ENCODE data around the gene PIGBOS1. TPM values are rescaled to one million over a fixed set of nuclear protein-coding genes. Genes with fewer than 3 reads are reported as not detected.

The PIGBOS1 gene
- total and polyA plus RNA-seq, 2 donors (not counting 3 experiments of a cell fraction or from before 2014, with no cell fraction given): 12.8 to 16.5 TPM

GRCh38 chr15:55349282-55349681 lies 30.4 kb upstream of the PIGBOS1 start:
- Histone ChIP-seq H3K27me3 (ENCODE audit: control insufficient read depth in 2 of 2, insufficient read depth in 2 of 2, low read length in 2 of 2) (no peaks in the 10 kb centered on the region), H2AFZ (ENCODE audit: low read depth, low read length) (no peak overlapping the region), H3K36me3 (ENCODE audit: control insufficient read depth in 2 of 2, extremely low read depth in 1 of 2, insufficient read depth in 2 of 2, low read length in 2 of 2) (no peaks in the 10 kb centered on the region), H3K4me1 (ENCODE audit: control insufficient read depth, extremely low read depth, insufficient read depth, low read length) (no peaks in the 10 kb centered on the region), H4K20me1 (replicated peaks; ENCODE audit: control insufficient read depth, extremely low read depth, insufficient read depth, low read length) (no peaks in the 10 kb centered on the region), H3K79me2 (ENCODE audit: control insufficient read depth, insufficient read depth, low read length) (no peaks in the 10 kb centered on the region), H3K9me3 (replicated peaks; ENCODE audit: control insufficient read depth, insufficient read depth, low read length) (no peaks in the 10 kb centered on the region), H3K4me2 (ENCODE audit: insufficient read depth, low read length) (no peak overlapping the region), H3K4me3 (replicated peaks in 1 of 3; ENCODE audit: insufficient read depth in 1 of 3, low read depth in 1 of 3, low read length in 3 of 3) (no peak overlapping the region), H3K27ac (ENCODE audit: insufficient read depth, low read depth, low read length) (no peak overlapping the region), H3K9me1 (replicated peaks; ENCODE audit: control insufficient read depth, extremely low read depth, insufficient read depth, low read length) (no peaks in the 10 kb centered on the region), H3K9ac (replicated peaks; ENCODE audit: extremely low read depth, insufficient read depth, low read length) (no peak overlapping the region)
- POLR2A ChIA-PET: no interaction called here
- no peak for TF ChIP-seq MYC (IDR thresholded peaks at IDR 0.05; ENCODE audit: low read depth, low read length)
- TF ChIP-seq EZH2 (IDR thresholded peaks at IDR 0.05; ENCODE audit: borderline replicate concordance, low read depth, low read length, severe bottlenecking): no peak
- no peak for TF ChIP-seq GATA2 (IDR thresholded peaks at IDR 0.05; ENCODE audit: insufficient read depth, insufficient read length, low read depth, low read length)
- TF ChIP-seq POLR2AphosphoS5 (IDR thresholded peaks at IDR 0.05; ENCODE audit: insufficient read depth, low read depth, low read length): no peak
- no peak for TF ChIP-seq POLR2A (IDR thresholded peaks at IDR 0.05; ENCODE audit: low read depth, low read length)
- TF ChIP-seq JUN (IDR thresholded peaks at IDR 0.05; ENCODE audit: borderline replicate concordance, insufficient read depth, insufficient read length, low read depth): no peak
- TF ChIP-seq FOS (IDR thresholded peaks at IDR 0.05; ENCODE audit: borderline replicate concordance, insufficient read depth, low read length): no peak
- no peak for TF ChIP-seq MAX (IDR thresholded peaks at IDR 0.05; ENCODE audit: insufficient read depth, insufficient read length)
- no peak for TF ChIP-seq CTCF (IDR thresholded peaks at IDR 0.05; ENCODE audit: extremely low read depth in 1 of 2, insufficient read depth in 1 of 2, low read depth in 1 of 2, low read length in 2 of 2)
- intact Hi-C loops (cut with micrococcal nuclease) (no loop called here), dilution Hi-C loops (cut with MboI; ENCODE audit: extremely low pct_ligation_motif_present, low sequenced_read_pairs) (no loop called here)
- CTCF ChIA-PET: interaction anchor here (1.2 kb wide), 1 partner anchor 8 kb away, joined by 3 read pairs; no protein-coding TSS in a partner anchor
- BruUV-seq (replicated peaks): no TSS peak
- DNase-seq (ENCODE audit: low read depth, low spot score) (no peak), FAIRE-seq (no peak)
